Measurements from ENCODE around the gene FBLN1. TPM values are rescaled to one million over a fixed set of nuclear protein-coding genes. Genes with fewer than 3 reads are reported as not detected.

The FBLN1 gene, protein sequence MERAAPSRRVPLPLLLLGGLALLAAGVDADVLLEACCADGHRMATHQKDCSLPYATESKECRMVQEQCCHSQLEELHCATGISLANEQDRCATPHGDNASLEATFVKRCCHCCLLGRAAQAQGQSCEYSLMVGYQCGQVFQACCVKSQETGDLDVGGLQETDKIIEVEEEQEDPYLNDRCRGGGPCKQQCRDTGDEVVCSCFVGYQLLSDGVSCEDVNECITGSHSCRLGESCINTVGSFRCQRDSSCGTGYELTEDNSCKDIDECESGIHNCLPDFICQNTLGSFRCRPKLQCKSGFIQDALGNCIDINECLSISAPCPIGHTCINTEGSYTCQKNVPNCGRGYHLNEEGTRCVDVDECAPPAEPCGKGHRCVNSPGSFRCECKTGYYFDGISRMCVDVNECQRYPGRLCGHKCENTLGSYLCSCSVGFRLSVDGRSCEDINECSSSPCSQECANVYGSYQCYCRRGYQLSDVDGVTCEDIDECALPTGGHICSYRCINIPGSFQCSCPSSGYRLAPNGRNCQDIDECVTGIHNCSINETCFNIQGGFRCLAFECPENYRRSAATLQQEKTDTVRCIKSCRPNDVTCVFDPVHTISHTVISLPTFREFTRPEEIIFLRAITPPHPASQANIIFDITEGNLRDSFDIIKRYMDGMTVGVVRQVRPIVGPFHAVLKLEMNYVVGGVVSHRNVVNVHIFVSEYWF
- total RNA-seq, result 0.07 and 0.30 TPM in 2 replicates

DNA sequence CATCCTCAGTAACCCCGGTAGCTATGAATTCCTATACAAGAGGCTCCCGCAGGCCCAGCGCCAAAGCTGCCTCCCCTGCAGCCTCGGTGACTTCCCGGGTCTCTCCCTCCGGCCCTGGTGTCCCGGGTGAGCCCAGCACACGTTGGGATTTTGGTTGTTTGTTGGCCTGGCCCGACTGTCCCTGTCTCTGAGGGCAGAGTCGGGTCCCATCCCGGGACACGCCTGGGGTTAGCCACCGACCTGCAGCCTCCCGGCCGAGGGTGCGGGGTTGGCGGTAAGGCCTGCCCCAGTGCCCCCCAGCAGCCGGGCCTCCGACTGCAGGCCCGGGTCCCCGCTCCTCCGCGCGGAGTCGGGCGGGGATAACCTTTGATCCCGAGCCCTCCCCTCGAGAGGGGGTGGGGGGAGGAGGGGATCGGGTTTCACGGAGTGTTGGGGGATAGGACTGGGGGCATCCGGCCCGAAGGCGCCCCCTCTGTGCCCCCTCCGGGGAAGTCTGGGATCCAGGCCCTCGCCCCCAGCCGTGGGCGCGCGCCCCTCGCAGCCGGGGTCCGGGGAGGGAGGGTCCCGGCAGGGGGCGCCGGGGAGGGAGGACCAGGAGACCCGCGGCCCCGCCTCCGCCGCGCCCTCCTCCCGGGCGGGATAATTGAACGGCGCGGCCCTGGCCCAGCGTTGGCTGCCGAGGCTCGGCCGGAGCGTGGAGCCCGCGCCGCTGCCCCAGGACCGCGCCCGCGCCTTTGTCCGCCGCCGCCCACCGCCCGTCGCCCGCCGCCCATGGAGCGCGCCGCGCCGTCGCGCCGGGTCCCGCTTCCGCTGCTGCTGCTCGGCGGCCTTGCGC lies at the start of gene FBLN1:
Gene FBLN1, plus strand, starts transcription at position 669 of the 835 bp plus-strand sequence. Its CDS starts 103 bp downstream, at position 772.

Other genes with a start within 250 kb of the FBLN1 start
- not detected in 2 replicates for gene UPK3A, start 217.9 kb upstream of the FBLN1 start, total RNA-seq
- 5.6 and 7.7 TPM in 2 replicates for gene FAM118A, start 192.9 kb upstream of the FBLN1 start, total RNA-seq
- not detected in 2 replicates for gene SMC1B, start 89.3 kb upstream of the FBLN1 start, total RNA-seq
- 0.84 and 2.1 TPM in 2 replicates for gene RIBC2, start 89.2 kb upstream of the FBLN1 start, total RNA-seq
- gene ATXN10, start 169.0 kb downstream of the FBLN1 start, total RNA-seq, result 53.4 and 56.6 TPM in 2 replicates

Data from mammary microvascular endothelial cell (primary cell).